Gastrocnemius medialis (tissue), 4 donors: ENCODE results near the gene MLX.

ENCODE experiments used
- POLR2A ChIP-seq, 2 donors: fragments of 450-650 bp; IDR thresholded peaks; one replicate each; pipeline ENCODE4 v1.6.1; 2017; ENCODE audit warnings: antibody characterized with exemption in 2 of 2, mild to moderate bottlenecking in 2 of 2, moderate library complexity in 2 of 2
- TF ChIP-seq, protein P1 (sequence below), 5 experiments: fragments of 450-650 bp in 3 of 5; fragments of 200-600 bp in 2 of 5; sonication (generic) in 2 of 5; IDR thresholded peaks in 4 of 5; conservative IDR thresholded peaks in 1 of 5; 1 replicate in 4 of 5; 2 replicates in 1 of 5; pipeline ENCODE4 v1.5.1; 2016 to 2019; ENCODE audit warnings: antibody characterized with exemption in 5 of 5, mild to moderate bottlenecking in 3 of 5, moderate library complexity in 3 of 5

DNA sequence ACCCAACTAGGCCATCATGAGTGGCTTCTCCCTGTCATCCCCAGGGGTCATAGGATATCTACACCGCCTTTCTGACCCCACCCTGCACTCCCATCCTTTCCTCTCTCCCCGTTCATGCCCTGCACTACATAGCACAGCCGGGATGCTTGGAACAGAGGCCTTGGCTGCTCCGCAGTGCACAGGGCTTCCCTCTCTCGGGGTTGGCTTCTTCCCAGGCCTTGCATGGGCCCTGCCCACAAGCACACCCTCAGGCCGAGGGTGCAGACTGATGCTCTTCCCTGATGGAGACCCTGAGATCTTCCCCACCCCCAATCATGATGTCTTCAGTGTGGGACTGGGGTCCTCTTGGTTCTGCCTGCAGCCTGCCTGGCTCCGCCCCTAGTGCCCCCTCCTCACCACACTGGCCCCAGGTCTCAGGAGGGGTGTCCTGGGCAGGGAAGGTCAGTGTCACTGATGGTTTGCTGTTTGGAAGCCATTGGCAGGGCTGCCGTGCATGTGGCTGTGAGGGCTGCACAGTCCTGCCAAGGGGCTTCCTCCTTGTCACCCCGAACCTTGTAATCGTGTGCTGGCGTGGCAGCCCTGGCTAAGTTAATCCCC, 45.1 kb upstream of the MLX start:
- TF ChIP-seq, protein P1, sequence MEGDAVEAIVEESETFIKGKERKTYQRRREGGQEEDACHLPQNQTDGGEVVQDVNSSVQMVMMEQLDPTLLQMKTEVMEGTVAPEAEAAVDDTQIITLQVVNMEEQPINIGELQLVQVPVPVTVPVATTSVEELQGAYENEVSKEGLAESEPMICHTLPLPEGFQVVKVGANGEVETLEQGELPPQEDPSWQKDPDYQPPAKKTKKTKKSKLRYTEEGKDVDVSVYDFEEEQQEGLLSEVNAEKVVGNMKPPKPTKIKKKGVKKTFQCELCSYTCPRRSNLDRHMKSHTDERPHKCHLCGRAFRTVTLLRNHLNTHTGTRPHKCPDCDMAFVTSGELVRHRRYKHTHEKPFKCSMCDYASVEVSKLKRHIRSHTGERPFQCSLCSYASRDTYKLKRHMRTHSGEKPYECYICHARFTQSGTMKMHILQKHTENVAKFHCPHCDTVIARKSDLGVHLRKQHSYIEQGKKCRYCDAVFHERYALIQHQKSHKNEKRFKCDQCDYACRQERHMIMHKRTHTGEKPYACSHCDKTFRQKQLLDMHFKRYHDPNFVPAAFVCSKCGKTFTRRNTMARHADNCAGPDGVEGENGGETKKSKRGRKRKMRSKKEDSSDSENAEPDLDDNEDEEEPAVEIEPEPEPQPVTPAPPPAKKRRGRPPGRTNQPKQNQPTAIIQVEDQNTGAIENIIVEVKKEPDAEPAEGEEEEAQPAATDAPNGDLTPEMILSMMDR (IDR thresholded peaks at IDR 0.05 in 4 of 5, conservative IDR thresholded peaks at IDR 0.05 in 1 of 5), result no peak
- no peak for TF ChIP-seq POLR2A (IDR thresholded peaks at IDR 0.05)
